Body of pancreas (tissue), 4 donors: ENCODE results near the gene GNAT3.

Source experiments
- CTCF ChIP-seq, 7 experiments: fragments of 450-650 bp in 4 of 7; fragments of 200-600 bp in 3 of 7; sonication (generic) in 3 of 7; IDR thresholded peaks; one replicate each; pipeline ENCODE4 v1.5.1; 2016 to 2019; ENCODE audit warnings: antibody characterized with exemption in 7 of 7
- POLR2A ChIP-seq, 3 donors: fragments of 450-650 bp; IDR thresholded peaks; one replicate each; pipeline ENCODE4 v1.6.1; 2016; ENCODE audit warnings: antibody characterized with exemption in 3 of 3, mild to moderate bottlenecking in 2 of 3

- no peak for TF ChIP-seq CTCF (IDR thresholded peaks at IDR 0.05)
- TF ChIP-seq POLR2A (IDR thresholded peaks at IDR 0.05), result no peak
Measured at GRCh38 chr7:80414331-80414730, 97.5 kb downstream of the GNAT3 start.
